DND-41 (cell line): ENCODE data around the gene CCL17.

Source experiments
- EZH2 ChIP-seq: IDR thresholded peaks from 3 replicates; pipeline ENCODE4 v1.6.1; 2012; ENCODE audit warnings: borderline replicate concordance, low read depth, mild to moderate bottlenecking, moderate library complexity, low read length, inconsistent platforms; ENCODE audit not compliant: severe bottlenecking
- TF ChIP-seq, protein P1 (sequence below): IDR thresholded peaks from 2 replicates; pipeline ENCODE4 v1.5.1; 2012; ENCODE audit warnings: borderline replicate concordance, low read length, moderate library complexity, mild to moderate bottlenecking; ENCODE audit not compliant: poor library complexity, severe bottlenecking; ENCODE audit errors: extremely low read depth

- TF ChIP-seq, protein P1, sequence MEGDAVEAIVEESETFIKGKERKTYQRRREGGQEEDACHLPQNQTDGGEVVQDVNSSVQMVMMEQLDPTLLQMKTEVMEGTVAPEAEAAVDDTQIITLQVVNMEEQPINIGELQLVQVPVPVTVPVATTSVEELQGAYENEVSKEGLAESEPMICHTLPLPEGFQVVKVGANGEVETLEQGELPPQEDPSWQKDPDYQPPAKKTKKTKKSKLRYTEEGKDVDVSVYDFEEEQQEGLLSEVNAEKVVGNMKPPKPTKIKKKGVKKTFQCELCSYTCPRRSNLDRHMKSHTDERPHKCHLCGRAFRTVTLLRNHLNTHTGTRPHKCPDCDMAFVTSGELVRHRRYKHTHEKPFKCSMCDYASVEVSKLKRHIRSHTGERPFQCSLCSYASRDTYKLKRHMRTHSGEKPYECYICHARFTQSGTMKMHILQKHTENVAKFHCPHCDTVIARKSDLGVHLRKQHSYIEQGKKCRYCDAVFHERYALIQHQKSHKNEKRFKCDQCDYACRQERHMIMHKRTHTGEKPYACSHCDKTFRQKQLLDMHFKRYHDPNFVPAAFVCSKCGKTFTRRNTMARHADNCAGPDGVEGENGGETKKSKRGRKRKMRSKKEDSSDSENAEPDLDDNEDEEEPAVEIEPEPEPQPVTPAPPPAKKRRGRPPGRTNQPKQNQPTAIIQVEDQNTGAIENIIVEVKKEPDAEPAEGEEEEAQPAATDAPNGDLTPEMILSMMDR = no peak
- TF ChIP-seq EZH2 = no peak
Observed at GRCh38 chr16:57413301-57413730, 8.7 kb downstream of the CCL17 start.
